NCI-H187 treated with DMSO at 0.1 percent for 48 hours (cell line): ENCODE data around the gene DBET.
"Not testable (repeated sequence)": the region's sequence is repeated elsewhere in the genome, so short reads cannot be mapped to it uniquely, and the experiment has no call there.

ENCODE experiments used
- DNase-seq: peaks from one replicate; lab custom pipeline; 2025; lab: John Stamatoyannopoulos, UW

The DBET gene

GRCh38 chr4:190064342-190064741 lies at the start of gene DBET:
TSS of gene DBET (plus strand) at chr4:190064502.
- not testable (repeated sequence) for DNase-seq

- DNase-seq, result no peak
Observed at GRCh38 chr4:190014771-190015537, 49.3 kb upstream of the DBET start.

GRCh38 chr4:190015538-190016368 lies 48.5 kb upstream of the DBET start:
- DNase-seq, result no peak

- DNase-seq, result no peak
Observed at GRCh38 chr4:190016369-190017289, 47.7 kb upstream of the DBET start.

- DNase-seq, result no peak
Observed at GRCh38 chr4:190017357-190018200, 46.7 kb upstream of the DBET start.

GRCh38 chr4:190018201-190018920 lies 45.9 kb upstream of the DBET start:
- no peak for DNase-seq

- no peak for DNase-seq
Observed at GRCh38 chr4:190019023-190019858, 45.1 kb upstream of the DBET start.

GRCh38 chr4:190019859-190020463 lies 44.3 kb upstream of the DBET start:
- DNase-seq, result not testable (repeated sequence)

- DNase-seq, result no peak
Observed at GRCh38 chr4:190020790-190021717, 43.2 kb upstream of the DBET start.

- not testable (repeated sequence) for DNase-seq
Observed at GRCh38 chr4:190021973-190022372, 42.3 kb upstream of the DBET start.

GRCh38 chr4:190022614-190023281 lies 41.6 kb upstream of the DBET start:
- not testable (repeated sequence) for DNase-seq

- DNase-seq, result not testable (repeated sequence)
Observed at GRCh38 chr4:190027156-190027555, 37.1 kb upstream of the DBET start, which contains the start of gene FRG2. TSS of gene FRG2 (minus strand) at chr4:190027256. CDS start at chr4:190027204, 52 bp downstream.

GRCh38 chr4:190031264-190031663 lies 33.0 kb upstream of the DBET start:
- DNase-seq, result not testable (repeated sequence)

- not testable (repeated sequence) for DNase-seq
Observed at GRCh38 chr4:190037704-190038388, 26.5 kb upstream of the DBET start.

GRCh38 chr4:190040873-190041272 lies 23.4 kb upstream of the DBET start:
- DNase-seq, result not testable (repeated sequence)

GRCh38 chr4:190047627-190048026 lies 16.7 kb upstream of the DBET start:
- not testable (repeated sequence) for DNase-seq
